ENCODE measurements around the gene PCBP2.

- no peak for TF ChIP-seq GATA2 (IDR thresholded peaks at IDR 0.05; ENCODE audit: low read depth, low read length)
- no peak for TF ChIP-seq GATA3 (IDR thresholded peaks at IDR 0.05; ENCODE audit: low read depth, low read length)
These were observed 12.1 kb downstream of the PCBP2 start for GRCh38 chr12:53463802-53464560.
